Spleen (tissue), 7 donors: Measurements from ENCODE around the gene ACVR1.

Experiments used
- CTCF ChIP-seq, 11 experiments: fragments of 200-600 bp in 7 of 11; fragments of 450-650 bp in 4 of 11; sonication (generic) in 4 of 11; IDR thresholded peaks in 8 of 11; conservative IDR thresholded peaks in 3 of 11; 1 replicate in 7 of 11; 2 replicates in 4 of 11; pipeline versions ENCODE4 v1.4.0 to v1.8.0; 2016 to 2021; ENCODE audit warnings: antibody characterized with exemption in 11 of 11, inconsistent platforms in 4 of 11, mild to moderate bottlenecking in 1 of 11
- POLR2A ChIP-seq, 3 donors: fragments of 450-650 bp; IDR thresholded peaks; one replicate each; pipeline ENCODE4 v1.5.1; 2017; ENCODE audit warnings: antibody characterized with exemption in 3 of 3, mild to moderate bottlenecking in 1 of 3
- POLR2AphosphoS5 ChIP-seq, 3 donors: sonication (generic); formaldehyde crosslinking; IDR thresholded peaks; one replicate each; pipeline ENCODE4 v1.5.1; 2017; ENCODE audit warnings: antibody characterized with exemption in 3 of 3
- donor health status: DM: no; HTN: no; CAD: no; lungs with moderate emphysema.
- donor health status: DM: no; HTN: no; CAD: no.
- donor health status: DM: no; HTN: no; CAD: no.

GRCh38 chr2:157789933-157790511, 86.1 kb downstream of the ACVR1 start:
- TF ChIP-seq POLR2A (IDR thresholded peaks at IDR 0.05) = no peak
- TF ChIP-seq POLR2AphosphoS5 (IDR thresholded peaks at IDR 0.05) = no peak
- no peak for TF ChIP-seq CTCF (IDR thresholded peaks at IDR 0.05 in 8 of 11, conservative IDR thresholded peaks at IDR 0.05 in 3 of 11)
